ENCODE measurements around the gene LYZ.

DNA sequence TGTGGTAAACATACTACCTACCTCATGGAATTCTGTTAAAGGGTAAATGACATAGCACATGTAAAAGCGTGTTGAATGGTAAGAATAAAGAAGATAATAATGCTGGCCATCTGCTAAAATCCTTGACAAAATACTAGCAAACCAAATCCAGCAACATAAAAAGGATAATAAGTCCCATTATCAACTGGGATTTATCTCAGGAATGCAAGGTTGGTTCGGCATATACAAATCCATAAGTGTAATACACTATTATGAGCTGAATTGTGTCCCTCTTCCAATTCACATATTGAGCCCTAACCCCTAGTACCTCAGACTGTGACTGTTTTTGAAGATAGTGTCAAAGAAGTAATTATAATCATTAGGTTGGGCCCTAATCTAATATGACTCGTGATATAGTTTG is 48.8 kb downstream of the LYZ start:
- TF ChIP-seq POLR2A (IDR thresholded peaks at IDR 0.05; ENCODE audit: low read depth, low read length) (no peak), POLR2AphosphoS5 (IDR thresholded peaks at IDR 0.05; ENCODE audit: low read depth, low read length) (no peak), TAF1 (IDR thresholded peaks at IDR 0.05; ENCODE audit: low read depth, low read length) (no peak), POU2F2 (IDR thresholded peaks at IDR 0.05; ENCODE audit: low read depth, low read length) (no peak), SPI1 (IDR thresholded peaks at IDR 0.05; ENCODE audit: low read depth, low read length) (no peak), PAX5 (IDR thresholded peaks at IDR 0.05; ENCODE audit: insufficient read depth, low read length, severe bottlenecking) (no peak)

Measured in GM12891 (cell line).